ENCODE measurements around the gene ADGRE2. TPM values are rescaled to one million over a fixed set of nuclear protein-coding genes. Genes with fewer than 3 reads are reported as not detected.

Gene ADGRE2
- polyA plus RNA-seq, 1 donor (not counting 4 experiments of a cell fraction or from before 2014, with no cell fraction given), result 4.2 TPM

DNA sequence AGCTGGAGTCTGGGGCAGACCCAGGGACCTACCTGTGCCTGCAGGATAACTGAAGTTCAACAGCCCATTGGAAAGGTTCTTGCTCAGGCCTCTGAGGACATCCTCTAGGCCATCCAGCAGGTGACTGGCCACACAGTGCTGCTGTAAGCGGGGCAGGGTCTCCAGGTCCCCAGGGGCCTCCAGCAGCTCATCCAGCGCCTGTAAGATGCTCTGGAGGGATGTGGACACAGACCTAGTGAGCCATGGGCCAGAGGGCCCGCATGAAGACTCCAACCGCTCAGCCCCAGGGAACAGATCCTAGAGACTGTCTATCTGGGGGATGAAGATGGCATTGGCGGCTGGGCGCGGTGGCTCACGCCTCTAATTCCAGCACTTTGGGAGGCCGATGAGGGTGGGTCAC lies 14.0 kb downstream of the ADGRE2 start:
- Histone ChIP-seq H3K9me3 (ENCODE audit: control insufficient read depth, low read depth, low read length) (no peaks in the 10 kb centered on the region), H3K9me1 (ENCODE audit: control insufficient read depth, extremely low read depth, insufficient read depth, low read length) (no peaks in the 10 kb centered on the region), H3K9ac (ENCODE audit: control insufficient read depth, extremely low read depth, insufficient read depth, low read length) (no peak overlapping the region), H3K36me3 (ENCODE audit: control insufficient read depth in 2 of 2, extremely low read depth in 1 of 2, insufficient read depth in 2 of 2, low read length in 2 of 2) (peaks cover 0 to 19% of the 10 kb centered on the region in 2 experiments), H3K79me2 (ENCODE audit: control insufficient read depth, insufficient read depth, low read length) (no peaks in the 10 kb centered on the region), H2AFZ (ENCODE audit: control insufficient read depth, low read length) (no peak overlapping the region), H3K4me2 (ENCODE audit: control insufficient read depth, extremely low read depth, insufficient read depth, low read depth, low read length) (no peak overlapping the region), H3K27ac (ENCODE audit: control insufficient read depth, insufficient read depth, low read length) (no peak overlapping the region), H3K27me3 (ENCODE audit: control insufficient read depth, extremely low read depth, insufficient read depth, low read length) (no peaks in the 10 kb centered on the region), H3K4me1 (ENCODE audit: control insufficient read depth, extremely low read depth, insufficient read depth, low read length) (no peaks in the 10 kb centered on the region), H4K20me1 (ENCODE audit: control insufficient read depth, extremely low read depth, insufficient read depth, low read length) (no peaks in the 10 kb centered on the region), H3K4me3 (ENCODE audit: control insufficient read depth in 2 of 3, extremely low read depth in 1 of 3, insufficient read depth in 2 of 3, low read depth in 1 of 3, low read length in 3 of 3) (no peak overlapping the region)
- no peak for DNase-seq (ENCODE audit: low read depth, low spot score)
- dilution Hi-C loops (cut with MboI; ENCODE audit: extremely low pct_ligation_motif_present, low sequenced_read_pairs), result no loop called here
- TF ChIP-seq EZH2 (IDR thresholded peaks at IDR 0.05; ENCODE audit: low read length), result no peak
- TF ChIP-seq, protein P1, sequence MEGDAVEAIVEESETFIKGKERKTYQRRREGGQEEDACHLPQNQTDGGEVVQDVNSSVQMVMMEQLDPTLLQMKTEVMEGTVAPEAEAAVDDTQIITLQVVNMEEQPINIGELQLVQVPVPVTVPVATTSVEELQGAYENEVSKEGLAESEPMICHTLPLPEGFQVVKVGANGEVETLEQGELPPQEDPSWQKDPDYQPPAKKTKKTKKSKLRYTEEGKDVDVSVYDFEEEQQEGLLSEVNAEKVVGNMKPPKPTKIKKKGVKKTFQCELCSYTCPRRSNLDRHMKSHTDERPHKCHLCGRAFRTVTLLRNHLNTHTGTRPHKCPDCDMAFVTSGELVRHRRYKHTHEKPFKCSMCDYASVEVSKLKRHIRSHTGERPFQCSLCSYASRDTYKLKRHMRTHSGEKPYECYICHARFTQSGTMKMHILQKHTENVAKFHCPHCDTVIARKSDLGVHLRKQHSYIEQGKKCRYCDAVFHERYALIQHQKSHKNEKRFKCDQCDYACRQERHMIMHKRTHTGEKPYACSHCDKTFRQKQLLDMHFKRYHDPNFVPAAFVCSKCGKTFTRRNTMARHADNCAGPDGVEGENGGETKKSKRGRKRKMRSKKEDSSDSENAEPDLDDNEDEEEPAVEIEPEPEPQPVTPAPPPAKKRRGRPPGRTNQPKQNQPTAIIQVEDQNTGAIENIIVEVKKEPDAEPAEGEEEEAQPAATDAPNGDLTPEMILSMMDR (optimal IDR thresholded peaks at IDR 0.05 in 1 of 3, IDR thresholded peaks at IDR 0.05 in 1 of 3, conservative IDR thresholded peaks at IDR 0.05 in 1 of 3; ENCODE audit: extremely low read depth in 1 of 3, insufficient read depth in 2 of 3, low read length in 3 of 3), result no peak
- no peak for FAIRE-seq

DNA sequence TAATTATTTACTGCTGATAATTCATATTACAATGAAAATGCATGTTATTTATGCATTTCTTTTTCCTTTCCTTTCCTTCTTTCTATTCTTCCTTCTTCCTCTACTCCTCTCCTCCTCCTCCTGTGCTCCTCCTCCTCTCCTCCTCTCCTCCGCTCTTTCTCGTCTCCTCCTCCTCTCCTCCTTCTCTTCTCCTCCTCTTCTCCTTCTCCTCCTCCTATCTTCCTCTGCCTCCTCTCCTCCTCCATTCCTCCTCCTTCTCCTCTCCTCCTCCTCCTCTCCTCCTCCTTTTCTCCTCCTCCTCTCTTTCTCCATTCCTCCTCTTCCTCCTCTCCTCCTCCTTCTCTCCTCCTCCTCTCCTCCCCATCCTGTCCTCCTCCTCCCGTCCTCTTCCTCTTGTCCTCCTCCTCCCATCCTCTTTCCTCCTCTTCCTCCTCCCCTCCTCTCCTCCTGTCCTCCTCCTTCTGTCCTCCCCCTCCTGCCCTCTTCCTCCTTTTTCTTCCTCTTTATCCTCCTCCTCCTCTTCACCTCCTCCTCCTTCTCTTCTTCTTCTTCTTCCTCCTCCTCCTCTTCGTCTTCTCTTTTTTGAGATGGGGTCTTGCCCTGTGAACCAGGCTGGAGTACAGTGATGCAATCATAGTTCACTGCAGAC lies 14.7 kb downstream of the ADGRE2 start:
- FAIRE-seq, result no peak
- dilution Hi-C loops (cut with MboI; ENCODE audit: extremely low pct_ligation_motif_present, low sequenced_read_pairs), result no loop called here
- no peak overlapping the region for H3K4me2 ChIP-seq (ENCODE audit: control insufficient read depth, extremely low read depth, insufficient read depth, low read depth, low read length)

More for the DNA sequence above, 14.7 kb downstream of the ADGRE2 start:
- H3K4me3 ChIP-seq (ENCODE audit: control insufficient read depth in 2 of 3, extremely low read depth in 1 of 3, insufficient read depth in 2 of 3, low read depth in 1 of 3, low read length in 3 of 3), result no peak overlapping the region
- H2AFZ ChIP-seq (ENCODE audit: control insufficient read depth, low read length), result no peak overlapping the region
- TF ChIP-seq, protein P1 (optimal IDR thresholded peaks at IDR 0.05 in 1 of 3, IDR thresholded peaks at IDR 0.05 in 1 of 3, conservative IDR thresholded peaks at IDR 0.05 in 1 of 3; ENCODE audit: extremely low read depth in 1 of 3, insufficient read depth in 2 of 3, low read length in 3 of 3), result no peak
- TF ChIP-seq EZH2 (IDR thresholded peaks at IDR 0.05; ENCODE audit: low read length), result no peak
- no peaks in the 10 kb centered on the region for H3K4me1 ChIP-seq (ENCODE audit: control insufficient read depth, extremely low read depth, insufficient read depth, low read length)
- no peaks in the 10 kb centered on the region for H3K27me3 ChIP-seq (ENCODE audit: control insufficient read depth, extremely low read depth, insufficient read depth, low read length)
- H3K9me3 ChIP-seq (ENCODE audit: control insufficient read depth, low read depth, low read length), result no peaks in the 10 kb centered on the region
- no peak overlapping the region for H3K9ac ChIP-seq (ENCODE audit: control insufficient read depth, extremely low read depth, insufficient read depth, low read length)
- no peaks in the 10 kb centered on the region for H3K79me2 ChIP-seq (ENCODE audit: control insufficient read depth, insufficient read depth, low read length)
- peaks cover 0 to 13% of the 10 kb centered on the region in 2 experiments for H3K36me3 ChIP-seq (ENCODE audit: control insufficient read depth in 2 of 2, extremely low read depth in 1 of 2, insufficient read depth in 2 of 2, low read length in 2 of 2)
- no peak overlapping the region for H3K27ac ChIP-seq (ENCODE audit: control insufficient read depth, insufficient read depth, low read length)
- H4K20me1 ChIP-seq (ENCODE audit: control insufficient read depth, extremely low read depth, insufficient read depth, low read length), result no peaks in the 10 kb centered on the region
- H3K9me1 ChIP-seq (ENCODE audit: control insufficient read depth, extremely low read depth, insufficient read depth, low read length), result no peaks in the 10 kb centered on the region
- no peak for DNase-seq (ENCODE audit: low read depth, low spot score)
